HG03565 (cell line): Measurements from ENCODE around the gene NPDC1.
"Not testable (repeated sequence)": the region's sequence is repeated elsewhere in the genome, so short reads cannot be mapped to it uniquely, and the experiment has no call there.

Experiments
- ATAC-seq: cut with Tn5 transposase; IDR thresholded peaks from one replicate; pipeline ENCODE4 v1.9.1; 2021; ENCODE audit warnings: mild to moderate bottlenecking, moderate library complexity; ENCODE audit not compliant: unreplicated experiment

The NPDC1 gene

GRCh38 chr9:137041124-137041523 is 4.9 kb downstream of the NPDC1 start:
- no peak for ATAC-seq

DNA sequence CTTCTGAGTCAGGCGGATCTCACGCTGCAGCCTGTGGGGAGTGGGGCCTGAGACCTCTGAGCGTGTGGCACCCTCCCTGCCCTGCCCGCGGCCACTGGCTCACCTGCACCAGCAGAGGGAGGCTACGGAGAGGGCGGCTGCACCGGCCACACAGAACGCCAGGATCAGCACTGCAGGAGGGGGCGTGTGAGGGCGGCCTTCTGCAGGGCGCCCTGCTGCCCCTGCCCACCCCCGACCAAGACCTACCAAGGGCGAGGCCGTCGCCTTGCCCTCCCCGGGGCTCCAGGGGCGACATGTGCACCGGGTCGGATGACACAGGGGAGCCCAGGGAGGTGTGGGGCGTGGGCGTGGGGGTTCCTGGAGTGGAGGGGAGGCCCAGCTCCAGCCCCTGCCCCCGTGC is 5.4 kb downstream of the NPDC1 start:
- no peak for ATAC-seq

DNA sequence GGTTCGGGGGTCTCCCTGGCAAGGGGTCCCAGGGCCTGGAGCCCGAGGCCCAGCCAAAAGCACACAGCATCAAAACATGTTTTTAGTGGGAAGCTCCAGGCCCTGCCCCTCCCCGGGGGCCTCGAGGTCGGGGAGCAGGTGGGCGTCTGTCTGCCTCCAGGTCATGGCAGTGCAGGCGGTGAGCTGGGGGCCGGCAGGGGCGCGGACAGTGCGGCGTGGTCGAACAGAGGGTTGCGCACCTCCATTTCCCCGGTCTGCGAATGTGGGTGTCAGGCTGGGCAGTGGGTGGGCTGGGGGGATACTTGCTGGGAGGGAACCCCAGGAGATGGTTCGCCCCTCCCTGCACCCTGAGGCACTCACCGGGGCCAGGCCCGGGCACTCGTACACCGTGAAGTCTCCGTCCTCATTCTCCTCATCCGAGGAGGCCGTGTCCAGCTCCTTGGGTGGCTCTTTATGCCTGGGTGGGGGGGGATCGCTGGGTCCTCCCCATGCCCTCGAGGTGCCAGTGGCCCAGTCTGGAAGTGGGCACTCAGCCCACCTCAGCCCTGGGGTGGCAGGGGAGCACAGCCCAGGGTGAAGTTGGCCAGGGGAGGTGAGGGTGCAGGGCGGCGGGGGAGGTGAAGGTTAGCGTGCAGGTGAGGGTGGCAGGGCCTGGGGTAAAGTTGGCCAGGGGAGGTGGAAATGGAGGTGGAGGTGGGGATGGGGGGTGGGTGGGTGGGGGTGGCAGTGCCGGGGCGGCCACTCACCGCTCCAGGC is 6.2 kb downstream of the NPDC1 start:
- ATAC-seq = no peak

GRCh38 chr9:137038916-137039315 is 7.1 kb downstream of the NPDC1 start:
- no peak for ATAC-seq

DNA sequence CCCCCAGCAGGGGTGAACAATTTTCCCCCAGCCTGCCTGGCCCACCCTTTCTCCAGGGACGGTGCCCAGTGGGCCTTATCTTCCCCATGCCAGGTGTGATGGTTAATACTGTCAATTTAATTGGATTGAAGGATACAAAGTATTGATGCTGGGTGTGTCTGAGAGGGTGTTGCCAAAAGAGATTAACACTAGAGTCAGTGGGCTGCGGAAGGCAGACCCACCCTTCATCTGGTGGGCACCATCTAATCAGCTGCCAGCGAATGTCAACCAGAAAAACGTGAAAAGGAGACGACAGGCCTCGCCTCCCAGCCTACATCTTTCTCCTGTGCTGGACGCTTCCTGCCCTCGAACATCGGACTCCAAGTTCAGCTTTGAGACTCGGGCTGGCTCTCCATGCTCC is 8.5 kb downstream of the NPDC1 start:
- ATAC-seq = no peak

DNA sequence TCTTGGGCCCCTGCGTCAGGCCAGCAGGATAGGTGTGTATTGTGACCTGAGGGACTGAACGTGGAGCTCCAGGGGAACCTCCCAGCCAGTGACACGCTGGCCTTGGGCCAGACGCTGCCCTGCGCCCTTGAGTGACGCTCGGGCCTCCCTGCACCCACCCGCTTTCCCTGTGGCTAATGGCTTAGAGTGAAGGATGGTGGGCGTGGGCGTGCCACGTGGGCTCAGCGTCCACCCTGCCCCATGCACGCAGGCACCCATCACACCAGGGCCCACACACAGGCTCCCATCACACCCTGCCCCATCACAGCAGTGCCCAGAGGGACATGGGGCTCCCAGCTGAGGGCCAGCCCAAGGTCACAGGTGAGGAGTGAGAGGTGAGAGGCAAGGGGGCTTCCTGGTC is 8.9 kb downstream of the NPDC1 start:
- no peak for ATAC-seq

GRCh38 chr9:137035937-137036336 is 10.0 kb downstream of the NPDC1 start:
- no peak for ATAC-seq

DNA sequence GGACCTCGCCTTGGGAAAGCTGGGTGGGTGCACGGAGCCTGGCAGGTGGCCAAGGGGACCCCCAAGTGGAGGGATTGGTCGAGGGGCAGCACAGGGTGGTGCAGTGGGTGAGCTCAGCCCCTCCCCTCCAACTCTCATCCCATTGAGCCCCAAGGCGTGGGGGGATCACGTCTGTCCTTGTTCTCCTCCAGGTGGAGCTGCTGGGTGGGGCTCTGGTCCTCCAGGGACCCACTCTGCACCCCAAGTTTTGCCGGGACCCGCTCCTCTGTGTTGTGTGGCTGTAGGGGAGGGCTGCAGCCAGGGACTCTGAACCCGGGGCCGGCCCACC is 10.5 kb downstream of the NPDC1 start:
- no peak for ATAC-seq

DNA sequence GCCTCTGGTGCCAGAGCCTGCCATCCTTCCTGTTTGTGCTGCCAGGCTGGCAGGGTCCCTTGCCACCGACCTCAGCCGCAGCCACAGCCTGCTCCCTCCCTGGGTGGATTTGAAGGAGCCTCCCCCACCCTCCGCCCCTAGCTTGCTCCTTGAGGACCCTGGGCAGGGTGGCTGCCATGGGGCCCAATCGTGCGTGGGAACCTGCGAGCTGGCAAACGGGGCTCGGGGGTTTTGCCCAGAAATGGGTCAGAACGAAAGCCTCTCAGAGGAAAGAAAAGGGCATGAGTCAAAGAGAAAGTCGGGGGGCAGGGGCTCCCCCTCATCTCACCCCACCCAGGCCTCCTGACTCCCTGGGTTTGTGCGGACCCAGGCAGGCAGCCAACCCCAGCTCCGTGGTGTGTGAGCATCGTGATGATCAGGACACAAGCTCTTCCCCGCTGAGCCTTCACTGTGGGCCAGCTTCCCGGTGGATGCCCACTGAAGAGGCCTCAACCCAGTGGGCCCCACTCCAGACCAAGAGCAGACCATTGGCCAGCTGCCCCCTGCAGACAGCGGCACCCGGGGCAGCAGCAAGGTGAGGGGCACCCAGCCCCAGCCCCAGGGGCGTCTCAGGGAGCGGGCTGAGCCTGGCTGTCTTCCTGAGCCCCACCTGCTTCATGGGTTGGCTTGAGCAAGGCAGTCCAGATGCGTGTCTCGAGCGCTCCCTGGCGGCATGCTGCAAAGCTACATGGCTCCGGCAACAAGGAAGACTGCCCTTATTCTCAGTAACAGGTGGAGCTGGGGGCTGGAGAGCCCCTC is 11.1 kb downstream of the NPDC1 start:
- ATAC-seq = no peak

GRCh38 chr9:137034039-137034708 is 11.8 kb downstream of the NPDC1 start:
- ATAC-seq = no peak

DNA sequence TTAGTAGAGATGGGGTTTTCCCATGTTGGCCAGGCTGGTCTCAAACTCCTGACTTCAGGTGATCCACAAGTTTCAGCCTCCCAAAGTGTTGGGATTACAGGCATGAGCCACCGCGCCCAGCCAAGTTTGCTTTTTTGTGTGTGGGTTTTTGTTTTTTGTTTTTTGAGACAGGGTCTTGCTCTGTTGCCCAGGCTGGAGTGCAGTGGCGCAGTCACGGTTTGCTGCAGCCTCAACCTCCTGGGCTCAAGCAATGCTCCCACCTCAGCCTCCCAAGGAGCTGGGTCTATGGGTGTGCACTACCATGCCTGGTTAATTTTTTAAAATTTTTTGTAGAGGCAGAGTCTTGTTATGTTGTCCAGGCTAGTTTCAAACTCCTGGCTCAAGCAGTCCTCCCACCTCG is 12.5 kb downstream of the NPDC1 start:
- ATAC-seq = not testable (repeated sequence)

DNA sequence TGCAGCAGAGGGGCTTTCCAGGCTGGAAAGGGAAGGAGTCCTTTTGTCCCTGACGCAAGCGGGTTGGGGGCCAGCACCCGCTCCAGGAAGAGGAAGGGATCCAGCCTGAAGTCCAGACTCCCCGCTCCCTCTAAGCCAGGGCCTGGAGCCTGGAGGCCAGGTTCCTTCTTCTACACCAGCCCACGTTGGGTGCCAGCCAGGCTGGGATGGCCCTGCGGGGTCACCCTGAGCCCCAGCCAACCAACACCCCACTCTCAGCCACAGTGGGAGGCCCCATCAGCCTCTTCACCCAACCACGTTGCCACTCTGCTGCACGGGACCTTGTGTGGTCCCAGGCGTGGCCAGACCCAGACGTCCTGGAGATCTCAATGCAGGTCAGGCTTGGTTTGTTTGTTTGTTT is 13.1 kb downstream of the NPDC1 start:
- ATAC-seq = no peak

DNA sequence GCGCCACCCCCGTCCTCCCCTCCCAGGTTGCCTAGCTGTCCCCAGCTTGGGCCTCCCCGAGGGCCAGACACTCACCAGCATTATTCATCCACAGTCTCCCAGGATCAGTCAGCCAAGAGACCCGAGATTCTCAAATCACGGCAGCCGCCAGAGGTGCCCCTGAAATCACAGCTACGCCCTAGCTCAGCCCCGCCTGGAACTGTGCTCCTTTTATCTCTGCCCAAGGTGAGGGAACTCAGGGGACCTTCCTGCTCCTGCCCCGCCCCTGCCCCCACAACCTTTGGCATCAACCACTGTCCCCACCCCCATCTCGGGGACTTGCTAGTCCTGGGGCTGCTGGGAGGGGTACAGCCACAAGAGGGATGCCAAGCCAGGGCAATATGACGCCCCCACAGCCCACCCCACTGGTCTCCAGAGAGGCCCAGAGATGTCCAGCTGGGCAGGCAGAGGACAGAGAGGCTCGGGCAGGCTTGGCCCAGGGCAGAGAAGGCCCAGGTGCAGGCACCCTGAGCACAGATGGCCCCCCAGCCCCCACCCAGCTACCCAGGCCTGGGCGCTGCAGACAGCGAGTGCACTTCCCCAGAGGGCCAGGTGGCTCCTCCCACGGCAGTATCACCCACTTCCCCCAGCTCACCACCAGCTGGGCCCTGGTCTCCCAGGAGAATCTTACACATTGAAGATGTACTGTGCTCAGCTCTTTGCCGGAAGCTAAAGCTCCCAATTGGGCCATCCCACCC is 13.9 kb downstream of the NPDC1 start, which contains the start of gene FUT7:
TSS of gene FUT7 (minus strand) at position 185 of the 737 bp plus-strand sequence. CDS start at position 88, 97 bp downstream.
- no peak for ATAC-seq

- ATAC-seq = no peak
Measured at GRCh38 chr9:137030538-137031527, 15.1 kb downstream of the NPDC1 start.

GRCh38 chr9:137030006-137030405 is 16.0 kb downstream of the NPDC1 start:
- no peak for ATAC-seq

- ATAC-seq = peak; percentile 33
Measured at GRCh38 chr9:137029058-137029936, 16.7 kb downstream of the NPDC1 start.

GRCh38 chr9:137028263-137029057 is 17.5 kb downstream of the NPDC1 start:
- no peak for ATAC-seq
